A549 (cell line): ENCODE measurements around the gene HS3ST3B1.

Experiments
- CEBPB ChIP-seq, 2 experiments: fragments of >200 bp in 1 of 2; sonication (Bioruptor Twin) in 1 of 2; formaldehyde crosslinking in 1 of 2; IDR thresholded peaks; 2 replicates each; pipeline ENCODE4 v1.6.1; 2012 to 2016
- CHD2 ChIP-seq: fragments of 150-350 bp; IDR thresholded peaks from 2 replicates; pipeline ENCODE4 v1.6.1; 2014; ENCODE audit warnings: low read length; ENCODE audit not compliant: partially characterized antibody
- MAFK ChIP-seq: fragments of 450-650 bp; IDR thresholded peaks from 2 replicates; pipeline ENCODE4 v1.6.1; 2014; ENCODE audit not compliant: partially characterized antibody
- NPAS2 ChIP-seq: fragments of 250-450 bp; sonication (Bioruptor Pico); IDR thresholded peaks from 2 replicates; pipeline ENCODE4 v1.8.0; 2022; ENCODE audit warnings: mild to moderate bottlenecking, moderate library complexity, borderline replicate concordance
- POLR2A ChIP-seq: IDR thresholded peaks from 2 replicates; pipeline ENCODE4 v1.6.1; 2012; ENCODE audit warnings: mild to moderate bottlenecking, low read length
- RAD21 ChIP-seq, 2 experiments: fragments of >200 bp in 1 of 2; sonication (Bioruptor Twin) in 1 of 2; formaldehyde crosslinking in 1 of 2; IDR thresholded peaks in 1 of 2; conservative IDR thresholded peaks in 1 of 2; 2 replicates in 1 of 2; 3 replicates in 1 of 2; pipeline ENCODE4 v1.6.1; 2012 to 2018; ENCODE audit warnings: inconsistent platforms in 1 of 2
- RFX5 ChIP-seq: fragments of 450-650 bp; IDR thresholded peaks from 2 replicates; pipeline ENCODE4 v1.7.1; 2014; ENCODE audit warnings: antibody characterized with exemption, mild to moderate bottlenecking, moderate library complexity
- RNF2 ChIP-seq: fragments of 200-600 bp; sonication (generic); IDR thresholded peaks from 2 replicates; pipeline ENCODE4 v1.6.1; 2016; ENCODE audit warnings: low read depth, mild to moderate bottlenecking, antibody characterized with exemption, moderate library complexity, borderline replicate concordance
- SMC3 ChIP-seq: fragments of >200 bp; sonication (Bioruptor Twin); formaldehyde crosslinking; IDR thresholded peaks from 3 replicates; pipeline ENCODE4 v1.6.1; 2018; ENCODE audit warnings: inconsistent platforms
- ZNF302 ChIP-seq: fragments of 250-450 bp; sonication (Bioruptor Pico); IDR thresholded peaks from 2 replicates; pipeline ENCODE4 v1.9.0; 2021; ENCODE audit warnings: inconsistent platforms, mild to moderate bottlenecking, moderate library complexity
- TF ChIP-seq, protein P1 (sequence below): fragments of >200 bp; sonication (Bioruptor Twin); formaldehyde crosslinking; IDR thresholded peaks from 3 replicates; pipeline ENCODE4 v1.5.1; 2016
- TF ChIP-seq, protein P2 (sequence below): fragments of 450-650 bp; IDR thresholded peaks from 2 replicates; pipeline ENCODE4 v1.6.1; 2014; ENCODE audit warnings: antibody characterized with exemption
- TF ChIP-seq, protein P3 (sequence below): IDR thresholded peaks from 2 replicates; pipeline ENCODE4 v1.6.1; 2012
- TF ChIP-seq, protein P4 (sequence below): fragments of >200 bp; sonication (Bioruptor Twin); formaldehyde crosslinking; IDR thresholded peaks from 3 replicates; pipeline ENCODE4 v1.6.1; 2016

DNA sequence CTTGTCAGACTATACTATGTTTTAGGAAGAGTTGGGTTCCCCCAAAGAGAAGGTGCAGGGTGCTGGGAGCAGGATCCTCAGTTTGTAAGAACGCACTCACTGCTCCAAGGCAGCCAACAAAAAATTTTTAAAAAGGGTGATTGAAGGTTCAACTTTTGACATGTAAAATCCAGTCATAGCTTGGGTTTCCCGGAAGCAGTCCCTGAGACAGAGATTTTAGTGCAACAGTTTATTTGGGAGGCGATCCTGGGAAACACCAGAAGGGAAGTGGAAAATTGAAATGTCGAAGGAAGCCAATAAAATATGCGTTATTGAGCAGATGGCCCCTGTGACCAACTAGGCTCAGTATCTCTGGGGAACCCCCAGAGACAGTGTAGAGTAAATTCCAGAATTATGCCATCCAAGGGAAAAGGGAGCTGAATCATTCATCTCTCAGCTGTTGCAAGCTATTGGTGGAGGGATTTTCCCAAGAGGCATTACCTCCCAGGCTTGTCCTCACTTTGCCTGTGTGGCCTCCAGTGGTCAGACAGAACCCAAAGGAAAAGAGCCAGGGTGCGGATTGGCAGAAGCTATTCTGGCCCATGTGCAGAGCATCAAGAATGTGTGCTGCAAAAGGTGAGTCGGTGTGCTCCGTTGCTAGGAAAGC is 72.9 kb downstream of the HS3ST3B1 start:
- TF ChIP-seq, protein P1, sequence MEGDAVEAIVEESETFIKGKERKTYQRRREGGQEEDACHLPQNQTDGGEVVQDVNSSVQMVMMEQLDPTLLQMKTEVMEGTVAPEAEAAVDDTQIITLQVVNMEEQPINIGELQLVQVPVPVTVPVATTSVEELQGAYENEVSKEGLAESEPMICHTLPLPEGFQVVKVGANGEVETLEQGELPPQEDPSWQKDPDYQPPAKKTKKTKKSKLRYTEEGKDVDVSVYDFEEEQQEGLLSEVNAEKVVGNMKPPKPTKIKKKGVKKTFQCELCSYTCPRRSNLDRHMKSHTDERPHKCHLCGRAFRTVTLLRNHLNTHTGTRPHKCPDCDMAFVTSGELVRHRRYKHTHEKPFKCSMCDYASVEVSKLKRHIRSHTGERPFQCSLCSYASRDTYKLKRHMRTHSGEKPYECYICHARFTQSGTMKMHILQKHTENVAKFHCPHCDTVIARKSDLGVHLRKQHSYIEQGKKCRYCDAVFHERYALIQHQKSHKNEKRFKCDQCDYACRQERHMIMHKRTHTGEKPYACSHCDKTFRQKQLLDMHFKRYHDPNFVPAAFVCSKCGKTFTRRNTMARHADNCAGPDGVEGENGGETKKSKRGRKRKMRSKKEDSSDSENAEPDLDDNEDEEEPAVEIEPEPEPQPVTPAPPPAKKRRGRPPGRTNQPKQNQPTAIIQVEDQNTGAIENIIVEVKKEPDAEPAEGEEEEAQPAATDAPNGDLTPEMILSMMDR, result no peak
- TF ChIP-seq, protein P2, sequence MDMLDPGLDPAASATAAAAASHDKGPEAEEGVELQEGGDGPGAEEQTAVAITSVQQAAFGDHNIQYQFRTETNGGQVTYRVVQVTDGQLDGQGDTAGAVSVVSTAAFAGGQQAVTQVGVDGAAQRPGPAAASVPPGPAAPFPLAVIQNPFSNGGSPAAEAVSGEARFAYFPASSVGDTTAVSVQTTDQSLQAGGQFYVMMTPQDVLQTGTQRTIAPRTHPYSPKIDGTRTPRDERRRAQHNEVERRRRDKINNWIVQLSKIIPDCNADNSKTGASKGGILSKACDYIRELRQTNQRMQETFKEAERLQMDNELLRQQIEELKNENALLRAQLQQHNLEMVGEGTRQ, result no peak
- TF ChIP-seq ZNF302 (CRISPR knock-in tag) (no peak), NPAS2 (CRISPR knock-in tag) (no peak), SMC3 (no peak), RNF2 (no peak), RFX5 (no peak), POLR2A (no peak), CHD2 (no peak), CEBPB (IDR thresholded peaks at IDR 0.05) (no peak), RAD21 (conservative IDR thresholded peaks at IDR 0.05 in 1 of 2, IDR thresholded peaks at IDR 0.05 in 1 of 2) (no peak), MAFK (no peak)
- TF ChIP-seq, protein P3, sequence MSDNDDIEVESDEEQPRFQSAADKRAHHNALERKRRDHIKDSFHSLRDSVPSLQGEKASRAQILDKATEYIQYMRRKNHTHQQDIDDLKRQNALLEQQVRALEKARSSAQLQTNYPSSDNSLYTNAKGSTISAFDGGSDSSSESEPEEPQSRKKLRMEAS, result no peak
- TF ChIP-seq, protein P4, sequence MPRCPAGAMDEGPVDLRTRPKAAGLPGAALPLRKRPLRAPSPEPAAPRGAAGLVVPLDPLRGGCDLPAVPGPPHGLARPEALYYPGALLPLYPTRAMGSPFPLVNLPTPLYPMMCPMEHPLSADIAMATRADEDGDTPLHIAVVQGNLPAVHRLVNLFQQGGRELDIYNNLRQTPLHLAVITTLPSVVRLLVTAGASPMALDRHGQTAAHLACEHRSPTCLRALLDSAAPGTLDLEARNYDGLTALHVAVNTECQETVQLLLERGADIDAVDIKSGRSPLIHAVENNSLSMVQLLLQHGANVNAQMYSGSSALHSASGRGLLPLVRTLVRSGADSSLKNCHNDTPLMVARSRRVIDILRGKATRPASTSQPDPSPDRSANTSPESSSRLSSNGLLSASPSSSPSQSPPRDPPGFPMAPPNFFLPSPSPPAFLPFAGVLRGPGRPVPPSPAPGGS, result no peak
